GM21737 (cell line): Measurements from ENCODE around the gene ITIH4.

Experiments
- ATAC-seq: cut with Tn5 transposase; IDR thresholded peaks from one replicate; pipeline ENCODE4 v1.9.1; 2021; ENCODE audit warnings: mild to moderate bottlenecking, moderate library complexity; ENCODE audit not compliant: unreplicated experiment

ITIH4 gene

GRCh38 chr3:52849656-52850055 is 19.2 kb upstream of the ITIH4 start:
- ATAC-seq, result no peak

- no peak for ATAC-seq
These were observed 18.1 kb upstream of the ITIH4 start for GRCh38 chr3:52848617-52849016.

- no peak for ATAC-seq
These were observed 17.3 kb upstream of the ITIH4 start for GRCh38 chr3:52847726-52848125.

- ATAC-seq, result no peak
These were observed 16.8 kb upstream of the ITIH4 start for GRCh38 chr3:52847241-52847640.

DNA sequence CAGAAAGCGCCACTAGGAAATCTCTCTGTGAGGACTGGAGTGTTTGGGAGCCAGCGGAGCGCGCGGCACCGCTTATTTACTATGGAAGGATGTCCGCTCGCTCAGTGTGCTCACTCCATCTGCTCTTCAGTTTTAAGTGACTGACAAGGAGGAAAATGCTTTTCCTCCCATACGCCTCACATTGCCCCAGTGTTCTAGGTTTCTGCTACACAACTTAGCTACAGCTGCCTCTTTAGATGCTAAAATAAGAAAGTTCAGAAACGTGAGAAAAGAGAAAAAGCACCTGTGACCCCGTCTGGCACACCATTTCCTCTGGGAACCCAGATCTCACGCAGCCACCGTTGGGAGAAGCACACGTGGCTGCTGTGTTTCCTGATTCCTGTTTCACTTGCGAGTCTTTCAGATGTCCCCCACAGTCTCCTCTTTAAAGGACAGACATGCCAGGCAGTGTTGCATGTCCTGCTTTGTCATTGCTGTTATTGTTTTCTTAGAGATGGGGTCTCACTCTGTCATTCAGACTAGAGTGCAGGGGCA is 16.0 kb upstream of the ITIH4 start:
- no peak for ATAC-seq

DNA sequence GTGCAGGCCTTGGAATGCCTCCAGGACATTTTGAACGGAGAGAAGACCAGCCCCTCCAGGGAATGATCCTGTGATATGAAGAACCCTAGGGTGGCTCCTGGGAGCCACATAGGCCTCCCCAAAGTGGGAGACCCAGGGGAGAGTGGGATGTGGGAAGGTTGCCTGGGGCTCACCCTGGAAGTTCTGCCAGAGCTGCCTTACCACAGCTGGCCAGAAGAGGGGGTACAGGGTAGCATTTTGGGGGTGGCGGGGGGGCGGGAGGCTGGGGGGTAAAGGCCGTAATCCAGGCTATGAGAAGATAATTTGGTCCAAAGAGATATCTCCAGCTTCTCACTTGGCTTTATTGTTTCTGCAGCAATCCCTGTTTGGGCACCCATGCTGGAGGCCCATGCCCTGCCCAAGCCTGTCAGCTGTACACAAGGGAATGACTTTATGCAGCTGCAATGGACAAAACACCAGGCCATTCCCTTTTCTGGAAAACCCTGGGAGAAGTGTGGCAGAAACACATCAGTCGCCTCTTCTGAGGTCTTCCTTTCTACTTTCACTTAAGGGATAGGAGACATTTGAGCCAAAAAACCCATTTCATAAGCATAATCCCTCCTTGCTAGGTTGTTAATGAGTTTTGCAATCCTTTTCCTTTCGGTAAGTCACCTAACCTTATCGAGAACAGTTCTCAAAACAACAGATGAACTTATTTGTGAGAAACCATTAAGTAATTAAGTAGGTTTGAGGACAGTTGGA is 15.4 kb upstream of the ITIH4 start:
- ATAC-seq, result no peak

DNA sequence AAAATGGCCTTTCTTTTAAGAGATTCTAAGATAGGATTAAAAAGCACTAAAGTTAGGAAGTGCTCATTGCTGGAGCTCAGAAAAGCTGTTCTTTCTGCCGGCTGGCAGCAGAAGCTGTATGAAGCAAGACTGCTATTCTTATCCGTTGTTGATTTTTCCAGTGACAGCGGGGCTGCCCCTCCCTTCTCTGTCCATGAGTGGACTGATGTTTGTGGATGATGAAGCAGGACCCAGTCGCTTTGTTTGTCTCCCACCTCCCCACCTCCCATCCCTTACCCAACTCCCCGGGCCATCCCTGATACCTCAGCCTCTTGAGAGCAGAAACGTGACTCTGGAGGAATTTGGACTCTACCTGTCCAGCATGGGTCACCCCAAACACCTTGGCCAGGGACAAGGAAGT is 14.7 kb upstream of the ITIH4 start:
- no peak for ATAC-seq

DNA sequence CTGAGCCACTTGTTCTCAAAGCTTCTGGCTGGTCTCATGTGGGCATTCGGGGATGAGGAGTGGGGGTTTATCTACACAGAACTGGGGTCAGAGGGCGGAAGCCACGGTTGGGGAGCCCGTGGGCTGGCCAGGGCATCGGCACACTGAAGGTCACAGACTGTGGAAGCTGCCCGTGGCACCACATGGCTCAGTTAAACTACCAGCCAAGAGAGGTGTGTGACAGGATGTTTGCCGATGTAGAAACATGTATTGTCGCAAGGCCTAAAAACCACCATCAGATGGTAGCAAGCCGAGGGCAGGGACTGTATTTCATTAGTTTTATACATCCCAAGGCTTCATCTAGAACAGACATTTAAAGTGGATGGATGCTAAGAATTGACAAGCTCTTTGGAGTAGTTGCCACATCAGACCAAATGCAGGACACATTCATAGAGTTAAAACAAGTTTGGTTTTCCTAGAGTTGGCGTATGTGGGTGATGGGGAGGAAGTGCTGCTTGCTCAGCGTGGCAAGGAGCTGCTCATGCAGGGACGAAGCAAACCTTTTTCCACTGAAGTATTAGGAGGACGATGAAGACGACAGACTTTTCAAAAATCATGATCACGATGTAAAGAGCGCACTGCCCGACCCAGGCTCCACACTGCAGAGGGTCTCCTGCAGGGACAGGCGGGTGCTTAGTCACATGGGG is 14.0 kb upstream of the ITIH4 start:
- no peak for ATAC-seq

- no peak for ATAC-seq
These were observed 13.4 kb upstream of the ITIH4 start for GRCh38 chr3:52843881-52844280.

GRCh38 chr3:52843108-52843865 is 12.8 kb upstream of the ITIH4 start:
- no peak for ATAC-seq

DNA sequence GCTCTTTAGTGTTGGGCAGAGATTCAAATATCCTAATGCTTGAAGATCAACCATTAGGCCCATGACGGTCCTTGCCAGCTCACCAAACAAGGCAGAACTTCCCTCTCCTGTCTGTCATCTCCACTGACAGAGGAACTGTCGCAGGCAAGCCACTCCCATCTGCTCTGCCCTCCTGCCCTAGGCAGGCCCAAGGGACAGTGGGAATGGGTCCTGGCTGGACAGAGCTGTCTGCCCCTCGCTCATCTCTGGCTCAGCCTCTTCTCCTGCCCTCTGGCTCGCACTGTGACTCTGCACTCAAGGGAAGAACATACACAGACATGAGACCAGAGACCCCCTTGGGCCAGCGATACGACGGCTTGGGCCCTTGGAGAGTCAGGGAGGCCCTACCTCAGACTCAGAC is 12.0 kb upstream of the ITIH4 start:
- ATAC-seq, result no peak

GRCh38 chr3:52841981-52842340 is 11.5 kb upstream of the ITIH4 start:
- ATAC-seq, result no peak

DNA sequence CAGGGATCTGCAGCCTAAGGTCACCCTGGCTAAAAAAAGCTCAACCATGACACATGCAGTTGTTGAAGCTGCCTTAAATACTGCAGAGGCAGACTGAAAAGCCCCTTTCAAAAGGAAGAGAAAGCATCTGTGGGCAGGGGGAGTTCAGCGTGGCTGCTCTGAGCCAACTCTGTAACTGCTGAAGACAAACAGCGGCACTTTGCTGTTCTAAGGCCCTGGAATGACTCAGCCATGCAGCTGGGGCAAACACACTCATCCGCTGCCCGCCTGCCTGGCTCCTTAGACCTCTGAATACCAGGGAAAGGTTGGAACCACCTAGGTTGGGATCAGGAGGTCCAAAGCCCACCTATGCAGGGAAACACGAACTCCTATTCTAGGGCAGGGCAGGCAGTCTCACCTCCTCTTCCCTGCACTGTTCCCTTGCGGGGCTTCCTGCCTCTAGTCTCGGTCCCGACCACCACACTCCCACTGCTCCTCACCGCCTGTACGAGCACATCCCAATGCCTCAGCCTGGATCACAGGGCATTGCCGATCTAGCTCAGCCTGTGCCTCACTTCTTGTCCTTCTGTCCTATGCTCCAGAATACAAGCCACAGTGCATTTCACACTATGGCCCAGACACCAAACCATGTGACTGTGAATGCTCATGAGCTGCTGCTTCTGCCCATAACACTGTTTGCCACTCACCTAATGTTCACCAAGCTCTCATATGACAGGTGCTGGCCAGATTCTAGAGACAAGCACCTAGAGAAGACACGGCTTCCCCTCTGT is 10.9 kb upstream of the ITIH4 start:
- no peak for ATAC-seq

DNA sequence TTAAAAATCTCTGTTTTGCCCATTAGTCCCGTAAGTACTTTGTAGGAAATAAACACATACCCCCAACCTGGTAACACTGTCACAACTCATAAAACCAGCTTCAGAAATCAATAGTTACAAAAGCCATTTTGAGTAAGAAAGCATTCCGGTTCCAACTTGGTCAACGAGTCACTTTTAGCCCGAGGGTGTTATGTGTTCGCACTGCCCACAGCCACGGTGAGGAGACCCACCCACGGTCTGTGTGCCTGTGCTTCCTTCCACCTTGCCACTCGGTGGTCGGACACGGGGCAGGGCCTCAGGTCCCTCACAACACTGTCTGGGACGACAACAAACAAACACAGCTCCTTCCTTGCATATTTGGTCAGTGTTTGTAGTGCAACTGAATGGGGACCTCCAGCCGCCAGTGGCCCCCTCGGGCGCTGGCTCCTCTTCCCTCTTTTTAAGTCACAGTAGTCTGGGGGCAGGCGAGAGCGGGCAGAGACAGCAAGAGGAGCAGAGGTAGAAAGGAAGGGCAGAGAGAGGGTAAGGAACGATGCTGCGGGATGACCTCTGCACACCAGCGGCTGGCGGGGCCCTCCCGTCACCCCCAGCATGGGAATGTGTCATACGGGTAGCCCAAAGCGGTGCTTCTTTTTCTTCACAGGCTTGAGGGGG is 9.5 kb upstream of the ITIH4 start:
- no peak for ATAC-seq

- no peak for ATAC-seq
These were observed 8.8 kb upstream of the ITIH4 start for GRCh38 chr3:52839268-52839575.

DNA sequence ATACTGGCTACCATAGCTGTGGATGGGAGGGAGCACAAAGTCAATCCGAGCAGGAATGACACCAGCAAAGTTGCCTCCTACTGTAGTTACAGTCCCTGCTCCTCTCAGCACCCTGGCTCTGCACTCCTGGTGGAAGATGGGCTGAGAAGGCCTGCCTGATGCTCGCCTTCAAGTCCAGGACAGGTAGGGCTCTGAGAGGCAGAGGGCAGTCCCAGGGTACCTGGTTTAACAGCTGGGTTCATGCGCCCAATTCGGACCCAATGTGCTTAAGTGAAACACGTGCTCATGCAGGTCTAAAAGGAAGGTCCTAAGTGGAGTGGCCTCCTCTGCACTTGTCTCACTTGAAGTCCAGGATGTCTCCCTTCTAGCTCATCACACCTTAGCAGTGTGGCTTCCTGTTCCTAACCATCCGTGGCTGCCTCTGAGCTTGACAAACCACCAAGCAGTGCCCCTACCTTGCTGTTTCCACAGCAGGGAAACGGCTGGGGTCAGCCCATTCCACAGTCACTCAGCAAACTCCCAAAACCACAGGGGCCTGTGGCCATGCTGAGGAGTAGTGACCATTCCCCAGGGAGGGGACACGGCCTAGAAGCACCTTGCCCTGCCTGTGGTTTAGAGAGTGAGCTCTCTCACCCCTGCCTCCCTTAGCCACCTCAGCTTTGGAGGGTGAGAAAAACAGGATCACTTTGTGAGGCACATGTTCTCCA is 8.2 kb upstream of the ITIH4 start:
- ATAC-seq, result no peak

DNA sequence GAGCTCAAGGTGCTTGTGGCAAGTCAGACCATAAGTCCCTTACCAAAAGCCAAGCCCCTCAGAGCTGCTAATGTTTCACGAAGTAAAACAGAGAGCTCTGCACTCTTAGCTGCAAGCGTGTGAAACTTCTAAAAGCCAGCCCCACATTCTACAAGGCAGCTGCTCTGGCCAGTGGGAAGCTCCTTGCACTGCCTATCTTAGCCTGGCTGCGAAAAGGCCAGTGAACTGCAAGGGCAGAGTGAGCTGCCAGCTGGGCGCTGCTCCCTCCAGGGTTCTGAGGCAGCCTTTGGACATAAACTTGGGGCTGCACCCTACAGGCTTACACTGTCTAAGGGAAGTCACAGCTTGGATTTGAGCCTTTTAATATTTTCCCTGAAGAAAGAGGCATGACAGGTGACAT is 6.5 kb upstream of the ITIH4 start:
- ATAC-seq, result no peak

DNA sequence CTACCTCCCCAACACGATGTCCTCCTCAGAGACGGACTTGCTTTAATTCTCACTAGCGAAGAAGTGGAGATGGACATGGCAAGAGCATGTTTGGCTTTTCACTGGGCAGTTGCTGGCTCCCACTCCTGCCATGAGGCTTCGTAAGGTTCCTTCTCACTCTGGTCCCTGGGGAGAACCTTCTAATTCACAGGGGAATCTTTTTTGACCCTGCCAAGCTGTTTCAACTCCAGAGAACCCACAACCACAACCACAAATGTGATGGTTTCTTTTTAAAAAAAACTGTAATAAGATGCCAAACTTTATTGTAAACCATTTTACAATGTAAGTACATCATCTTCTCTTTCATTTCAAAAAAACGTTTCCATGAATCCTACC is 6.0 kb upstream of the ITIH4 start:
- no peak for ATAC-seq

- no peak for ATAC-seq
These were observed 5.4 kb upstream of the ITIH4 start for GRCh38 chr3:52835766-52836470.
